GM21723 (cell line): ENCODE data around the gene LRRC2.
A peak's percentile ranks its signal among the peaks of the same experiment; 100 is the strongest.
"Not testable (repeated sequence)": the region's sequence is repeated elsewhere in the genome, so short reads cannot be mapped to it uniquely, and the experiment has no call there.

Experiments
- ATAC-seq: cut with Tn5 transposase; IDR thresholded peaks from one replicate; pipeline ENCODE4 v1.9.1; 2021; ENCODE audit warnings: mild to moderate bottlenecking, moderate library complexity; ENCODE audit not compliant: unreplicated experiment

LRRC2 gene

GRCh38 chr3:46501702-46502101, 64.4 kb downstream of the LRRC2 start:
- ATAC-seq = no peak

- no peak for ATAC-seq
These were observed 65.2 kb downstream of the LRRC2 start for GRCh38 chr3:46500656-46501635.

- no peak for ATAC-seq
These were observed 67.1 kb downstream of the LRRC2 start for GRCh38 chr3:46498916-46499519.

- ATAC-seq = no peak
These were observed 68.4 kb downstream of the LRRC2 start, which contains the start of gene RTP3 for GRCh38 chr3:46497556-46498265. Gene RTP3 (plus strand): TSS chr3:46497976. CDS start chr3:46498063, 87 bp downstream.

- ATAC-seq = no peak
These were observed 69.2 kb downstream of the LRRC2 start for GRCh38 chr3:46496746-46497555.

- no peak for ATAC-seq
These were observed 70.1 kb downstream of the LRRC2 start for GRCh38 chr3:46495901-46496456.

- ATAC-seq = not testable (repeated sequence)
These were observed 71.6 kb downstream of the LRRC2 start for GRCh38 chr3:46494491-46494890.

- ATAC-seq = no peak
These were observed 73.1 kb downstream of the LRRC2 start for GRCh38 chr3:46492890-46493547.

GRCh38 chr3:46491089-46492070, 74.7 kb downstream of the LRRC2 start:
- ATAC-seq = no peak

- no peak for ATAC-seq
These were observed 75.6 kb downstream of the LRRC2 start for GRCh38 chr3:46490338-46491084.

GRCh38 chr3:46489875-46490274, 76.2 kb downstream of the LRRC2 start:
- no peak for ATAC-seq

GRCh38 chr3:46489381-46489780, 76.7 kb downstream of the LRRC2 start:
- no peak for ATAC-seq

- peak; percentile 93 for ATAC-seq
These were observed 77.3 kb downstream of the LRRC2 start for GRCh38 chr3:46488735-46489361.

GRCh38 chr3:46485779-46486175, 80.3 kb downstream of the LRRC2 start:
- no peak for ATAC-seq

GRCh38 chr3:46484911-46485778, 81.0 kb downstream of the LRRC2 start:
- ATAC-seq = no peak

GRCh38 chr3:46484388-46484787, 81.7 kb downstream of the LRRC2 start:
- no peak for ATAC-seq
